Fibroblast of the aortic adventitia (primary cell): ENCODE results near the gene IDH3G. TPM values are rescaled to one million over a fixed set of nuclear protein-coding genes. Genes with fewer than 3 reads are reported as not detected.
A peak's percentile ranks its signal among the peaks of the same experiment; 100 is the strongest.
"Not testable (repeated sequence)": the region's sequence is repeated elsewhere in the genome, so short reads cannot be mapped to it uniquely, and the experiment has no call there.

Source experiments
- DNase-seq: peaks from one replicate; pipeline ENCODE4 v3.0.0-alpha.2; 2010; ENCODE audit warnings: low read depth
- H3K4me3 ChIP-seq: 2 replicates; pipeline ENCODE4 v1.5.1; 2011; ENCODE audit warnings: low read depth, mild to moderate bottlenecking, control low read depth, low read length, moderate library complexity
- CTCF ChIP-seq: IDR thresholded peaks from 2 replicates; pipeline ENCODE4 v1.5.1; 2011; ENCODE audit warnings: mild to moderate bottlenecking, low read length, control low read depth, inconsistent platforms; ENCODE audit not compliant: insufficient read depth
- total RNA-seq: library from RNA; depleted of rRNA; stranded (reverse); fragments of >200 nt; gene quantifications from 2 replicates; pipeline ENCODE4 v1.2.3, GENCODE V29; 2012; ENCODE audit warnings: low replicate concordance

The IDH3G gene
- total RNA-seq, 1 donor: 46.0 TPM

GRCh38 chrX:153761863-153762262 is 32.3 kb downstream of the IDH3G start:
- H3K4me3 ChIP-seq: no peak overlapping the region
- no peak for DNase-seq
- TF ChIP-seq CTCF: no peak

GRCh38 chrX:153755136-153755535 is 39.0 kb downstream of the IDH3G start:
- no peak overlapping the region for H3K4me3 ChIP-seq
- no peak for DNase-seq
- no peak for TF ChIP-seq CTCF

GRCh38 chrX:153750127-153750774 is 43.9 kb downstream of the IDH3G start:
- no peak for TF ChIP-seq CTCF
- no peak for DNase-seq
- H3K4me3 ChIP-seq: no peak overlapping the region

- H3K4me3 ChIP-seq, DNase-seq: not testable (repeated sequence)
These were observed 45.2 kb downstream of the IDH3G start for GRCh38 chrX:153749017-153749416.

GRCh38 chrX:153746991-153747390 is 47.2 kb downstream of the IDH3G start:
- H3K4me3 ChIP-seq, DNase-seq: not testable (repeated sequence)

- H3K4me3 ChIP-seq: no peak overlapping the region
- no peak for DNase-seq
- no peak for TF ChIP-seq CTCF
These were observed 47.8 kb downstream of the IDH3G start for GRCh38 chrX:153746359-153746758.

- not testable (repeated sequence) for H3K4me3 ChIP-seq, DNase-seq
These were observed 49.1 kb downstream of the IDH3G start for GRCh38 chrX:153745067-153745433.

- H3K4me3 ChIP-seq: no peak overlapping the region
- no peak for TF ChIP-seq CTCF
- no peak for DNase-seq
These were observed 49.7 kb downstream of the IDH3G start for GRCh38 chrX:153744210-153745066.

GRCh38 chrX:153743468-153744209 is 50.5 kb downstream of the IDH3G start:
- peak; percentile 28 for DNase-seq
- not testable (repeated sequence) for H3K4me3 ChIP-seq

GRCh38 chrX:153742796-153743467 is 51.2 kb downstream of the IDH3G start:
- DNase-seq, H3K4me3 ChIP-seq: not testable (repeated sequence)

GRCh38 chrX:153742111-153742510 is 52.1 kb downstream of the IDH3G start:
- H3K4me3 ChIP-seq, DNase-seq: not testable (repeated sequence)
